LNCAP (cell line): ENCODE measurements around the gene STOX2.

Experiments
- TF ChIP-seq, protein P1 (sequence below): fragments of 450-650 bp; IDR thresholded peaks from 2 replicates; pipeline ENCODE4 v1.5.1; 2017; ENCODE audit warnings: mild to moderate bottlenecking

The STOX2 gene

DNA sequence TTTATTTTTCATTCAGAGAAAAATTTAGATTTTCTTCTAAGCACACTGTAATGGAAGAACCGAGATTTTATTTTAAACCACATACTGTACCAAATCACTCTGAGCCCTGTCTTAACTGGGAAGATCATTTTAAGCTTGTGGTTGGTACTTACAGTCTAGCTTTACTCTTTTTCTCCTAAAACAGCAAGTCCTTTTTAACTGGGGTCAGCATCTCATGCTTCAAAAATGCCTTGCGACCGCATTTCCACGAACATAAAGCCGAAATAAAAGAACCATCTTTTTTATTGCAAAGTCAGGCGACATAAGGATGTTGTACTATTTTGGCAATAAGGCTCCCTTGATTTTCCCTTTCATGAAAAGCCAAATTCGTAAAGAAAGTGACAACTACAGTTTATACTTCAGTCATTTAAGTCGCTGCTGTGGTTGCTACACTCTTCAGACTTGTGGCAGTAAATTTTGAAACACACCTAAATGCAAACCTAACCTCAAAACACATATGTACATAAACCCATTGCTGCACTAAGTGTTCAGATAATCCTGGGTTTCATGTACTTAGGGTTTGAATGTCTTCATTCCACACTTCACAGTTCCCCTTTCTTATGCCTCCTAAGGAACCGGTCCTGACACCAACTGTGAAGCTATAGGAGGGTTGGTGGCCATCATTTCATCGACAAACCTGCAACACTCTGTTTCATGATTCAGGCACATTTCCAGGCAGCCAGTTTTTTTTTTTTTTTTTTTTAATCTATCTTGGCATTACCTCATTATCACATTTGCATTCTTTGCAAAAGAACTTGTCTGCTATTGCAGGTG, 3.0 kb downstream of the STOX2 start:
- TF ChIP-seq, protein P1, sequence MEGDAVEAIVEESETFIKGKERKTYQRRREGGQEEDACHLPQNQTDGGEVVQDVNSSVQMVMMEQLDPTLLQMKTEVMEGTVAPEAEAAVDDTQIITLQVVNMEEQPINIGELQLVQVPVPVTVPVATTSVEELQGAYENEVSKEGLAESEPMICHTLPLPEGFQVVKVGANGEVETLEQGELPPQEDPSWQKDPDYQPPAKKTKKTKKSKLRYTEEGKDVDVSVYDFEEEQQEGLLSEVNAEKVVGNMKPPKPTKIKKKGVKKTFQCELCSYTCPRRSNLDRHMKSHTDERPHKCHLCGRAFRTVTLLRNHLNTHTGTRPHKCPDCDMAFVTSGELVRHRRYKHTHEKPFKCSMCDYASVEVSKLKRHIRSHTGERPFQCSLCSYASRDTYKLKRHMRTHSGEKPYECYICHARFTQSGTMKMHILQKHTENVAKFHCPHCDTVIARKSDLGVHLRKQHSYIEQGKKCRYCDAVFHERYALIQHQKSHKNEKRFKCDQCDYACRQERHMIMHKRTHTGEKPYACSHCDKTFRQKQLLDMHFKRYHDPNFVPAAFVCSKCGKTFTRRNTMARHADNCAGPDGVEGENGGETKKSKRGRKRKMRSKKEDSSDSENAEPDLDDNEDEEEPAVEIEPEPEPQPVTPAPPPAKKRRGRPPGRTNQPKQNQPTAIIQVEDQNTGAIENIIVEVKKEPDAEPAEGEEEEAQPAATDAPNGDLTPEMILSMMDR: no peak

DNA sequence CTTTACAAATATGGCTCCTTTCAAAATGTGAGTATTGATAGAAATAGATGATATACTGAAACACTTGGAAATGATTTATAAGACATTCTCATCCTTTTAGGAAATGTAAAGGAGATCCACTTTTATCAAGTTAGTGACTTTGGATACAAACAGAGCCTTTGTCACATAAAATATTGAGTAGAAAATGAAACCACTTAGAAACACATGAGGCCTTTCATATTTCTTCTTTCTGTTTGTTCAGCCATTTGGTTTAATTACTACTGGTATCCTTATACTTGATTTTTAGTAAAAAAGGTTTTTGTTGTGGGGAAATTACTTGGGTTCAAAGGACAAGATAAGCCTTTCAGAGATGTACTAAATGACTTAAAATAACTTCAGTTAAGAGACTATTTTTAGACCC, 4.1 kb downstream of the STOX2 start:
- TF ChIP-seq, protein P1: no peak

DNA sequence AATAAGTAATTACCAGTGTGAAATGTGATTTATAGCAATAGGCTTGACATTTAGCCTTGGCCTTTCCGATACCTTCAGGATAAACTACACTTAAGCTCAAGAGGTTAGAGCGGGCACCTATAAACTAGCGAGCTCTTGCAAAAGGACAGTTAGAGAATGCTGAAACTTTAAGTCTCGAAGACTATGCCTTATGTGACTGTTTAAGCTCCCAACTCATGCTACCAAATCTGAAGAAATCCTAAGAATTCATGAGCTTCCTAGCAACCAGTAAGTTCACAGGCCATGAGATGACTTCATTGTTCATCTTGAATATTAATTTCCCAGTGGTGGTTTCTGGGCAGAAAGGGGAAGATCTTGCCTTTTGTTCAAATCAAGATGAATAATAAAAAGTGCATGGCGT, 4.7 kb downstream of the STOX2 start:
- TF ChIP-seq, protein P1: no peak

DNA sequence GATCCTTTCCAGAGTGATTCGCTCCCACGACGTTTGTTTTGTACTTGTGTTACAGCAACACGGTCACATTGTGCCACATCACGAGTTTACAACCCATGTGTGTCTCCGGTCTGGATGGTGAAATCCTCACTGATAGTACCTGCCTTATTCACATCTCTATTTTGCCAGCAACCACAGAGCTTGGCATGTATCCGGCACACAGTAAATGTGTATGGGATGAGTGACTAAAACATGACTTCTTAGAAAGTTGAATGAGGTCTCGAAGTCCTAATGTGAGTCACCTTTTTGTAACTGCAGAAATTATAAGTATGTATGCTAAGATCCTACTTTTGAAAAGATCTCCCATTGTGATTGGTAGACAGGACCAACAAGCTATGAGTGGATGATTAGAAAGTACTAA, 7.5 kb downstream of the STOX2 start:
- TF ChIP-seq, protein P1: no peak

DNA sequence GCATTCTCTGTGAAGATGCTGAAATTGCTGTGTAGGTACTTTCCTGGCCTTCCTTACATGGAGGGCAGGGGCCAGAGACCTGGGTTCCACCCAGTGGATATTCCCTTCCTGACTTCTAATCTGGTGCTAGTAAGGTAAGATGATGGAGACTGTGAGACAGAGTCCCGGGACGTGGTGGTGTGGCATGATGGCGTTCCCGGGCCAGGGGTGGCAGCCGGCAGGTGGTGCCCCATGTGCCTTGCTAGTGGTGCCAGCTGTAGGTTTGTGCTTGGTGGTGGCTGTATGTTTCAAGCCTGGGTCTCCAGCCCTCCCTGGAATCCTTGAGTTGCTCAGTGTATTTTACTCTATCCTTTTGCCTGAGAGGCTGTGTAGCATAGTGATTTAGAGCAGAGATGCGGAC, 10.9 kb downstream of the STOX2 start:
- TF ChIP-seq, protein P1: no peak

DNA sequence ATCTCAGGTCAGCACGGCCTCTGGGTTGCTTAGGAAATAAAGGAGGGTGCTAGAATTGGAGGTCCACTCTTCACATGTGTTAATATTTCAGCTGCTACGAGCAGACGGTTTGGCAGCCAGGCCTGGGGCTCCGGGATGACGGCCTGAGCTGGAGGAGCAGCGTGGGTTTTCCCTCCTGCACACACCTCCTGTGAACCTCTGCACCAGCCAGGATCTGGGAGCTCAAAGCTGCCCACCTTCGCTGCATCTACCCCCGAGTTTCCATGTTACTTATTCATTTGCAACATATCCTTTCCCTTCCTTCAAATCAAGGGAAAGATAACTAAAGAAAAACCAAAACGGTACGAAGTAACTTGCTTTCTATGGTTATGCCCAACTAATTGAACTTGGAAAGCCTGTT, 13.6 kb downstream of the STOX2 start:
- TF ChIP-seq, protein P1: no peak

DNA sequence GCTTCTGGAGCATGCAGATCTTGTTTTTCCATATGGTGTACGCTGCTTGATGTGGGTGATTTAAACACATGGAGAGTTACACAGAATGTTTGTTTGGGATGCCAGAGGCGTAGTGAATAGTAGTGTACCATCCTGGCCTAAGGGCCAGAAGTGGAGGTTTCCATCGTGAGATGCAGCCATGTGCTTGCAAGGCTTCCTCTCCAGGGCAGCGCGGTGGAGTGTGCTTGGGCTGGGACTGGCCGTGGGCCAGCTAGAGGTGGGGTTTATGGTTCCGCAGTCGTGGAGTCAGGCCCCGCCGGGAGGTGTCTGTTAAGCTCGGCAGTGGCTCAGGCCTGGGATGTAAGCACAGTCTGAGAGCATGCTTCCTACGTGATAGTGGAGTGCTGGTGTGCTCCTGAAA, 14.0 kb downstream of the STOX2 start:
- TF ChIP-seq, protein P1: no peak

DNA sequence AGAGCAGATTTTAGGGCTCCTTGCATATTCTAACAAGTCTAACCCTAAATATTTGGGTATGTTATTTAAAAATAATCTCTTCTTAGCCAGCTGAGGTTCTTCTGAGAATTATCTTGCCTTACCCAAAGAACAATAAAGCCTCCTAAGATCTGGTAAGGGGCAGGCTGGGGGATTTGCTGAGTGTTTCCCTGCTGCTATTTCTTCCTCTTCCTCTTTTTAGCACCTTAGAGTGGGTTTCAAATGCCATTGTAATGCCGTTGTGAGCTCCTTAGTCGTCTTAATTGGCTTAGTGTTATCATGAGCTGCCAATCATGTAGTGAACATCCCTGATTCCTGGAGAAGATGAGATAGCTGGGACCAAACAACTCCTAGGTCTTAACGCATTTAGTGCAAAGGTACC, 15.4 kb downstream of the STOX2 start:
- TF ChIP-seq, protein P1: no peak
